Embryonic facial prominence (tissue), 1 donor: ENCODE results near the gene HSD17B13.

ENCODE experiments used
- DNase-seq: peaks from one replicate; pipeline ENCODE4 v3.0.0-alpha.2; 2016; ENCODE audit errors: extremely low spot score

The HSD17B13 gene

DNA sequence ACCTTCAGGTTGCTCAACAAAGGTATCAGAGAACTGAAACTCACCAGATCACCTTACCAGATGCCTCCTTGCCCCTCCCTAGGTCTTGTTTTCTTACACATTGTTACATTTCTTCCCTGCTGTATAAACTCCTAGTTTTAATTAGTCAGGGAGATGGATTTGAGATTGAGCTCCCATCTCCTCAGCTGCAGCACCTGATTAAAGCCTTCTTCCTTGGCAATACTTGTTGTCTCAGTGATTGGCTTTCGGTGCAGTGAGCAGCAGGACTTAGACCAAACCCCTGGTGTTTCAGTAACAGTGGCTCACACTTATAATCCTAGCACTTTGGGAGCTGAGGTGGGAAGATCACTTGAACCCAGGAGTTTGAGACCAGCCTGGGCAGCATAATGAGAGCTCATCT lies 59.8 kb downstream of the HSD17B13 start:
- DNase-seq: no peak

GRCh38 chr4:87260477-87260876 lies 62.2 kb downstream of the HSD17B13 start:
- DNase-seq: no peak

- no peak for DNase-seq
These were observed 64.0 kb downstream of the HSD17B13 start for GRCh38 chr4:87258677-87259076.

GRCh38 chr4:87257523-87257922 lies 65.2 kb downstream of the HSD17B13 start:
- no peak for DNase-seq

GRCh38 chr4:87255755-87256154 lies 66.9 kb downstream of the HSD17B13 start:
- DNase-seq: no peak
